Peyer's patch (tissue), 4 donors: ENCODE results near the gene TPCN2. TPM values are rescaled to one million over a fixed set of nuclear protein-coding genes. Genes with fewer than 3 reads are reported as not detected.
A peak's percentile ranks its signal among the peaks of the same experiment; 100 is the strongest.

ENCODE experiments used
- DNase-seq, 3 donors: peaks; one replicate each; pipeline ENCODE4 v3.0.0-alpha.2; 2017 to 2019
- H3K27ac ChIP-seq, 4 donors: fragments of 200-600 bp; sonication (generic); one replicate each; pipeline ENCODE4 v1.5.1; 2016 to 2019
- H3K27me3 ChIP-seq, 2 donors: fragments of 200-600 bp; sonication (generic); one replicate each; pipeline ENCODE4 v1.5.1; 2019
- H3K36me3 ChIP-seq, 3 donors: fragments of 200-600 bp; sonication (generic); one replicate each; pipeline ENCODE4 v1.5.1; 2016 to 2019
- H3K4me1 ChIP-seq, 4 donors: fragments of 200-600 bp; sonication (generic); one replicate each; pipeline ENCODE4 v1.5.1; 2016 to 2019
- H3K4me3 ChIP-seq, 4 donors: fragments of 200-600 bp; sonication (generic); 1 replicate in 3 of 4; 2 replicates in 1 of 4; pipeline ENCODE4 v1.5.1; 2016 to 2019; ENCODE audit warnings: mild to moderate bottlenecking in 1 of 4
- H3K9me3 ChIP-seq, 4 donors: fragments of 200-600 bp; sonication (generic); one replicate each; pipeline ENCODE4 v1.5.1; 2016 to 2019; ENCODE audit warnings: mild to moderate bottlenecking in 1 of 4
- CTCF ChIP-seq, 6 experiments: fragments of 450-650 bp in 4 of 6; fragments of 200-600 bp in 2 of 6; sonication (generic) in 1 of 6; IDR thresholded peaks; one replicate each; pipeline ENCODE4 v1.5.1; 2017 to 2019; ENCODE audit warnings: antibody characterized with exemption in 6 of 6, mild to moderate bottlenecking in 3 of 6, moderate library complexity in 1 of 6
- POLR2A ChIP-seq, 2 donors: fragments of 450-650 bp; IDR thresholded peaks; one replicate each; pipeline ENCODE4 v1.5.1; 2017; ENCODE audit warnings: antibody characterized with exemption in 2 of 2, mild to moderate bottlenecking in 2 of 2, moderate library complexity in 2 of 2
- total RNA-seq, 4 donors: library from RNA; depleted of rRNA; stranded (reverse); fragments of >200 nt; gene quantifications; one replicate each; pipeline ENCODE4 v1.1.0, GENCODE V29; 2016

The TPCN2 gene
- total RNA-seq, 4 donors from 2014 or later, result 22.4 to 42.5 (median 33.0) TPM

- Histone ChIP-seq H3K36me3 (no peaks in the 10 kb centered on the region), H3K9me3 (no peaks in the 10 kb centered on the region), H3K27me3 (no peaks in the 10 kb centered on the region), H3K4me1 (peaks cover 0 to 2% (median 0%) of the 10 kb centered on the region in 4 donors), H3K27ac (peak overlapping the region in 2 of 4 donors; percentile 19 to 33), H3K4me3 (no peak overlapping the region)
- TF ChIP-seq POLR2A (IDR thresholded peaks at IDR 0.05) (no peak), CTCF (IDR thresholded peaks at IDR 0.05) (peak in 4 of 6 experiments; percentile 38 to 55 (median 50))
- DNase-seq, result peak; percentile 20 to 82 (median 78)
Observed at GRCh38 chr11:69044111-69045013, 4.4 kb upstream of the TPCN2 start.

- peaks cover 0 to 36% (median 4%) of the 10 kb centered on the region in 4 donors for H3K4me1 ChIP-seq
- H3K36me3 ChIP-seq, result no peaks in the 10 kb centered on the region
- no peaks in the 10 kb centered on the region for H3K9me3 ChIP-seq
- no peaks in the 10 kb centered on the region for H3K27me3 ChIP-seq
- peak overlapping the region in 3 of 4 donors; percentile 90 to 97 (median 91) for H3K27ac ChIP-seq
- H3K4me3 ChIP-seq, result peak overlapping the region in 3 of 4 donors; percentile 77 to 96 (median 85)
- no peak for DNase-seq
- TF ChIP-seq CTCF (IDR thresholded peaks at IDR 0.05), result no peak
- no peak for TF ChIP-seq POLR2A (IDR thresholded peaks at IDR 0.05)
Observed at GRCh38 chr11:69048031-69048693, 570 bp upstream of the TPCN2 start.

- peaks cover 0 to 42% (median 4%) of the 10 kb centered on the region in 4 donors for H3K4me1 ChIP-seq
- TF ChIP-seq POLR2A (IDR thresholded peaks at IDR 0.05) (no peak), CTCF (IDR thresholded peaks at IDR 0.05) (no peak)
- no peak for DNase-seq
Observed at GRCh38 chr11:69049490-69049867, 747 bp downstream of the TPCN2 start.

GRCh38 chr11:69050592-69051380 is 2.1 kb downstream of the TPCN2 start:
- H3K36me3 ChIP-seq, result peaks cover 0 to 7% (median 0%) of the 10 kb centered on the region in 3 donors
- H3K27me3 ChIP-seq, result no peaks in the 10 kb centered on the region
- H3K9me3 ChIP-seq, result no peaks in the 10 kb centered on the region
- DNase-seq, result no peak
- H3K4me1 ChIP-seq, result peaks cover 0 to 54% (median 10%) of the 10 kb centered on the region in 4 donors
- TF ChIP-seq CTCF (IDR thresholded peaks at IDR 0.05), result no peak
- TF ChIP-seq POLR2A (IDR thresholded peaks at IDR 0.05), result no peak
- H3K4me3 ChIP-seq, result no peak overlapping the region
- peak overlapping the region in 2 of 4 donors; percentile 36 to 50 for H3K27ac ChIP-seq

More at GRCh38 chr11:69049490-69049867, 747 bp downstream of the TPCN2 start:
- Histone ChIP-seq H3K9me3 (no peaks in the 10 kb centered on the region), H3K27me3 (no peaks in the 10 kb centered on the region), H3K36me3 (peaks cover 0 to 4% (median 0%) of the 10 kb centered on the region in 3 donors), H3K27ac (peak overlapping the region; percentile 85 to 97 (median 90)), H3K4me3 (peak overlapping the region; percentile 77 to 97 (median 90))
